SK-N-SH treated with all-trans-retinoic acid at 6 μM for 48 hours (cell line): ENCODE results near the gene PTPRT.

Source experiments
- ARNTL ChIP-seq: fragments of 450-650 bp; formaldehyde crosslinking; IDR thresholded peaks from 2 replicates; pipeline ENCODE4 v1.5.0; 2020; ENCODE audit warnings: low read depth, mild to moderate bottlenecking, moderate library complexity, borderline replicate concordance
- ESRRG ChIP-seq: fragments of 250-450 bp; sonication (Bioruptor Pico); IDR thresholded peaks from 2 replicates; pipeline ENCODE4 v1.6.1; 2021; ENCODE audit warnings: mild to moderate bottlenecking
- PATZ1 ChIP-seq: fragments of 250-450 bp; sonication (Bioruptor Pico); IDR thresholded peaks from 2 replicates; pipeline ENCODE4 v1.8.0; 2020; ENCODE audit warnings: mild to moderate bottlenecking, moderate library complexity, borderline replicate concordance
- PPARA ChIP-seq: fragments of 250-450 bp; sonication (Bioruptor Pico); IDR thresholded peaks from 2 replicates; pipeline ENCODE4 v1.5.0; 2020; ENCODE audit warnings: mild to moderate bottlenecking, borderline replicate concordance
- TOX ChIP-seq: fragments of 250-450 bp; sonication (Bioruptor Pico); IDR thresholded peaks from 2 replicates; pipeline ENCODE4 v1.8.0; 2021; ENCODE audit warnings: mild to moderate bottlenecking, moderate library complexity, borderline replicate concordance

GRCh38 chr20:42656130-42656529, 533.6 kb downstream of the PTPRT start:
- TF ChIP-seq PATZ1 (CRISPR knock-in tag) (no peak), PPARA (CRISPR knock-in tag) (no peak), ARNTL (no peak), ESRRG (CRISPR knock-in tag) (no peak), TOX (CRISPR knock-in tag) (no peak)
